OCI-LY1 (cell line): ENCODE data around the gene MYOF.

Experiments used
- H2AFZ ChIP-seq: fragments of 200-600 bp; sonication (generic), shearing (Covaris generic); 2 replicates; pipeline ENCODE4 v1.6.0; 2014; ENCODE audit warnings: antibody characterized with exemption, mild to moderate bottlenecking, low read length
- H3F3A ChIP-seq: fragments of 200-600 bp; sonication (generic), shearing (Covaris generic); 2 replicates; pipeline ENCODE4 v1.6.0; 2014; ENCODE audit warnings: mild to moderate bottlenecking, antibody characterized with exemption, low read length, moderate library complexity; ENCODE audit not compliant: insufficient read depth
- H3K27ac ChIP-seq: fragments of 200-600 bp; sonication (generic); 2 replicates; pipeline ENCODE4 v1.5.1; 2014; ENCODE audit warnings: low read length, mixed run types, mild to moderate bottlenecking, low read depth; ENCODE audit not compliant: poor library complexity, severe bottlenecking
- H3K27me3 ChIP-seq: fragments of 200-600 bp; sonication (generic); 2 replicates; pipeline ENCODE4 v1.6.0; 2014; ENCODE audit warnings: antibody characterized with exemption, mild to moderate bottlenecking, low read length, moderate library complexity; ENCODE audit not compliant: insufficient read depth
- H3K36me3 ChIP-seq: fragments of 200-600 bp; sonication (generic); 2 replicates; pipeline ENCODE4 v1.6.1; 2014; ENCODE audit warnings: mild to moderate bottlenecking, antibody characterized with exemption, low read length, moderate library complexity, mixed read lengths; ENCODE audit not compliant: insufficient read depth
- H3K4me1 ChIP-seq: fragments of 200-600 bp; sonication (generic); 2 replicates; pipeline ENCODE4 v1.5.1; 2014; ENCODE audit warnings: mild to moderate bottlenecking, low read length, moderate library complexity; ENCODE audit not compliant: insufficient read depth, severe bottlenecking
- H3K4me2 ChIP-seq: fragments of 200-600 bp; sonication (generic), shearing (Covaris generic); 2 replicates; pipeline ENCODE4 v1.6.1; 2014; ENCODE audit warnings: low read length
- H3K4me3 ChIP-seq: fragments of 200-600 bp; sonication (generic); 2 replicates; pipeline ENCODE4 v1.5.1; 2014; ENCODE audit warnings: low read length, low read depth, mild to moderate bottlenecking, mixed read lengths; ENCODE audit not compliant: poor library complexity, severe bottlenecking
- H3K79me2 ChIP-seq: fragments of 200-600 bp; shearing (Covaris generic); 2 replicates; pipeline ENCODE4 v1.6.1; 2016; ENCODE audit warnings: mixed run types, low read length, mixed read lengths; ENCODE audit not compliant: insufficient read depth
- H3K9ac ChIP-seq: fragments of 200-600 bp; sonication (generic), shearing (Covaris generic); 2 replicates; pipeline ENCODE4 v1.6.1; 2014; ENCODE audit warnings: mild to moderate bottlenecking, low read length, mixed read lengths
- H3K9me2 ChIP-seq: fragments of 200-600 bp; sonication (generic), shearing (Covaris generic); 2 replicates; pipeline ENCODE4 v1.6.1; 2014; ENCODE audit warnings: low read depth, mild to moderate bottlenecking, low read length, mixed read lengths
- H3K9me3 ChIP-seq: fragments of 200-600 bp; shearing (Covaris generic); 2 replicates; pipeline ENCODE4 v1.6.1; 2014; ENCODE audit warnings: low read length, mixed read lengths
- H4K20me1 ChIP-seq: fragments of 200-600 bp; sonication (generic), shearing (Covaris generic); 2 replicates; pipeline ENCODE4 v1.6.0; 2016; ENCODE audit warnings: mild to moderate bottlenecking, low read length; ENCODE audit not compliant: insufficient read depth
- CTCF ChIP-seq: fragments of 200-600 bp; sonication (generic), shearing (Covaris generic); IDR thresholded peaks from 2 replicates; pipeline ENCODE4 v1.5.1; 2017; ENCODE audit warnings: mild to moderate bottlenecking, antibody characterized with exemption, low read length, moderate library complexity, mixed read lengths
- EZH2 ChIP-seq: fragments of 200-600 bp; sonication (generic), shearing (Covaris generic); IDR thresholded peaks from 2 replicates; pipeline ENCODE4 v1.8.0; 2017; ENCODE audit warnings: borderline replicate concordance, mixed run types, mild to moderate bottlenecking, antibody characterized with exemption, low read length, moderate library complexity, mixed read lengths

MYOF gene

GRCh38 chr10:93406364-93407145 lies 75.6 kb downstream of the MYOF start:
- H3K9me3 ChIP-seq = no peaks in the 10 kb centered on the region
- H3K36me3 ChIP-seq = no peaks in the 10 kb centered on the region
- H4K20me1 ChIP-seq = no peaks in the 10 kb centered on the region
- no peak overlapping the region for H3K9ac ChIP-seq
- H3K27ac ChIP-seq = no peak overlapping the region
- H3K4me2 ChIP-seq = no peak overlapping the region
- no peaks in the 10 kb centered on the region for H3K9me2 ChIP-seq
- H2AFZ ChIP-seq = no peak overlapping the region
- no peaks in the 10 kb centered on the region for H3K27me3 ChIP-seq
- H3K79me2 ChIP-seq = no peaks in the 10 kb centered on the region
- no peaks in the 10 kb centered on the region for H3F3A ChIP-seq
- no peak for TF ChIP-seq EZH2
- no peak for TF ChIP-seq CTCF
- no peaks in the 10 kb centered on the region for H3K4me1 ChIP-seq
- H3K4me3 ChIP-seq = no peak overlapping the region

DNA sequence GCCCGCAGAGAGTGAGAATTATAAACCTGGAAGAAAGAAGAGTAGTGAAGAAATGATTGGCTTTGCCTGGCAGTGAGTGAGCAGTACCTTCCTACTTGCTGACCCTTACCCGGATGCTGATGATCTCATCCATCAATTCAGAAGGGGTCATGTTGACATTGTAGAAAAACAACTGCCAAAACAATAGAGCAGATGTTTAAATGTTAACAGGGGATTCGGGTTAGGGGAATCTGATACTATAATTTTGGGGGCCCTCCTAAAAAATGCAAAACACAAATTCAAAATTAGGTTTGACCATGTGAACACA lies 78.1 kb downstream of the MYOF start:
- no peaks in the 10 kb centered on the region for H3K36me3 ChIP-seq
- H3K27me3 ChIP-seq = no peaks in the 10 kb centered on the region
- no peaks in the 10 kb centered on the region for H3K9me2 ChIP-seq
- no peak overlapping the region for H3K4me3 ChIP-seq
- no peaks in the 10 kb centered on the region for H3K9me3 ChIP-seq
- no peak overlapping the region for H3K4me2 ChIP-seq
- H3K27ac ChIP-seq = no peak overlapping the region
- no peaks in the 10 kb centered on the region for H3K4me1 ChIP-seq
- H4K20me1 ChIP-seq = no peaks in the 10 kb centered on the region
- no peaks in the 10 kb centered on the region for H3K79me2 ChIP-seq
- H3F3A ChIP-seq = no peaks in the 10 kb centered on the region
- H2AFZ ChIP-seq = no peak overlapping the region
- H3K9ac ChIP-seq = no peak overlapping the region
- TF ChIP-seq EZH2 (no peak), CTCF (no peak)

GRCh38 chr10:93403152-93404047 lies 78.7 kb downstream of the MYOF start:
- Histone ChIP-seq H3K4me2 (no peak overlapping the region), H3F3A (no peaks in the 10 kb centered on the region), H3K4me3 (no peak overlapping the region), H4K20me1 (no peaks in the 10 kb centered on the region), H3K79me2 (no peaks in the 10 kb centered on the region), H3K27me3 (no peaks in the 10 kb centered on the region), H3K9me2 (no peaks in the 10 kb centered on the region), H3K4me1 (no peaks in the 10 kb centered on the region), H3K27ac (no peak overlapping the region), H3K36me3 (no peaks in the 10 kb centered on the region), H2AFZ (no peak overlapping the region), H3K9ac (no peak overlapping the region), H3K9me3 (no peaks in the 10 kb centered on the region)
- TF ChIP-seq EZH2 (no peak), CTCF (no peak)
